Activated CD4-positive, CD25-positive, alpha-beta regulatory T cell treated with anti-CD3 and anti-CD28 coated beads, Interleukin-2, amount 50 U/mL, for 24 hours (primary cell): ENCODE results near the gene IL1B.
"Not testable (repeated sequence)": the region's sequence is repeated elsewhere in the genome, so short reads cannot be mapped to it uniquely, and the experiment has no call there.

Experiments
- ATAC-seq, 2 donors: fragments of 150-1000 bp; cut with Tn5 transposase; one replicate each; pipeline ENCODE4 v1.10.0; 2021; ENCODE audit warnings: mild to moderate bottlenecking in 1 of 2, moderate library complexity in 1 of 2

The IL1B gene

GRCh38 chr2:112849956-112850355 lies 13.4 kb upstream of the IL1B start:
- ATAC-seq: no peak

- no peak for ATAC-seq
Measured at GRCh38 chr2:112848833-112849232, 12.3 kb upstream of the IL1B start.

DNA sequence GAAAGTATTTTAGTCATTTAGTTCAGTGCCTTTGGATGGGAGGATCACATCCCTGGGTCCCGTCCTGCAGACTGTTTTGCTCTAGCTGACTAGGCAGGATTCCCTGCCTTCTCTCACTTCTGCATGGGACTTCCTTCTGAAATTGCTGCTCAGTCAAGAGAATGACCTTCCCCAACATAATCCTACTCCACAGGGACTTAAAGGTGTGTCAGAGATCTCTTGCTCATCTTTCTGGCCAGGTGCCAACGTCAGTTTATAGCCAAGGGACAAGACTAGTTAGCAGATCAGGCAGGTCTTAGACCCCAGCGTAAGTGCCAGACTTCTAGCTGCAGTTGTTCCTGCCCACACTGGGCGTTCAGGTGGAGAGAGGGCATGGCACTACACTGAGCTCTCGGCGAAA lies 9.5 kb upstream of the IL1B start:
- no peak for ATAC-seq

DNA sequence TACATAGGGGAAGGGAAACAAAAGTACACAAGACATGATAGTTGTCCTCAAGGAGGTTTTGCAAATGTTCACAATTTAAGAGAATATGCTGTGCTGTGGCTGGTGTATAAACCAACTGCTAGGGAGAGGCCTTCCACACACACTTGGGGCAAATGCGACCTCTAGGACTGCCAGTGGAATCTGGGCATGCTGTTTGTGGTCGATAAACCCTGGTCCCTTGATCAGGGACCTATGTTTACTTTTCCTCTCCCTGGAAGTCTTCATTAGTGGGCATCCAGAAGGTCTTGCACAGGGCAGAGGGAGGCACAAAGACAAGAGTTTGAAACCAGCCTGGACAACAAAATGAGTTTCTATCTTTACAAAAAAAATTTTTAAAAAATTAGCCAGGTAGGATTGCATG lies 7.3 kb upstream of the IL1B start:
- no peak for ATAC-seq

GRCh38 chr2:112843288-112843687 lies 6.7 kb upstream of the IL1B start:
- ATAC-seq: no peak

- no peak for ATAC-seq
Measured at GRCh38 chr2:112841295-112842044, 4.9 kb upstream of the IL1B start.

DNA sequence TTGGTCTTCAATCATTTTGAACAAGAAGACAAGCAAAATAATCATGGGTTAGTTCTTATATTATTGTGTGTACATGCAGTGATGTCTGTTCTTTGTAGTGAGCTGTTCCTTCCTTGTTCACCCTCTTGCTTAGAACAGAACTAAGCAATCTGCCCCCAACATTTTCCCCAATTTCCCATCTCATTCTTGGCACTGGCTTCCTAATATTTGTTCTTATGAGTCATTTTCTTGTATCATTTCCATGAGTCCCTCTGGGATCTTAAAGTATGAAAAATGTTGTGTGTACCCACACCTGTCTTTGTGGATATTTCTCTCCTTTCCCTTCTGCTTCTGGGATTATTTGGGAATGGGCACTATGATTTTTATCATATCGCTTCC lies 3.5 kb upstream of the IL1B start:
- ATAC-seq: no peak

DNA sequence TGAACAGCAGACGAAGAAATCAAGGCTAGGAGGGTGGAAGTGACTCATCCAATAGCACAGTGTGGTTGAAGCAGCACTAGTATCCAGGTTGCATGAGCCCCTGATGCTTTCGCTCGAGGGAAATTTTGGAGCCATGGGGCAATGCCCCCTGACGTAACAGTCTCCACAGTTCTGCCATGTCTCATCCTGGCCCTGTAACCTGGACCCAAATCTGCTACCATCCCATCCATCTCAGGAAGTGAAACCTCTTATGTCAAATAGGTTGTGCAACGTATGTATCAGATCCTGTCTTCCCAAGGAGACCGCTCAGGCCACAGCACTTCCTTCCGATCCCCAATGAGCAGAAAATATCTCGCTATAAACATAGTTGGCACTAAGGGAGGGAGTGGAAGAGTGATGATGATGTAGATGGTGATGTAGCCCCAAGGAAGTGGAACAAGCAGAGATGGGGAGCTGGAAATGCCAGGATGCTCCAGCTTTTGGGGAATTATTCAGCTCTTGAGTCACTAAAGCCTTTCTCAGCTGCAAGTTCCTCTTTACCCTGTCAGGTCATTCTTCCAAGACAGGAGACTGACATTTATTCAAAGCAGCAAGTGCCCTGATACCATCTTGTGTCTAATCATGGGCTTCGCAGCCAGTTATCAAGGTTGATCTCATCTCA lies 3.0 kb upstream of the IL1B start:
- peak in 1 of 2 donors; percentile 30 for ATAC-seq

GRCh38 chr2:112836163-112836560 lies 417 bp downstream of the IL1B start:
- peak in 1 of 2 donors; percentile 13 for ATAC-seq

GRCh38 chr2:112835536-112836162 lies 930 bp downstream of the IL1B start:
- ATAC-seq: no peak

DNA sequence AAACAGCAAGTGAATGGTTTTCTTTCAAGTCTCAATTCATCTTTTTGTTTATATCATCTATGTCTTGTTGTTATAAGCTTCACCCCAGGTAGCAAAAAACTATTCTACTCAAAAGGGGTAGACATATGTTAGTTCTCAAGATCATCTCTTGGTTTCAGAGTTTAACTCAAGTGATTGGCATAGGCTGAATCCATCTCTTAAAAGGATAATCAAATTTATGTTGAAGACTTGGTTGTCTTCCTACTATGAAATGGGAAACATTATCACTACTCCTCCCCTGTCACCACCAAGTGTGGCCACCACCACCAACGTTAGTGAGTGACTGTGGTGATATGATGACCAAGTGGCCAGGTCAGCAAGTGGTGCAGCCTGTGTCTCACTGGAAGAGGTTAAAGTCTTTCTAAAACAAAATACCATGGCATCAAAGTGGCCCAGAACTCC lies 1.5 kb downstream of the IL1B start:
- no peak for ATAC-seq

- ATAC-seq: no peak
Measured at GRCh38 chr2:112834396-112835037, 2.1 kb downstream of the IL1B start.

DNA sequence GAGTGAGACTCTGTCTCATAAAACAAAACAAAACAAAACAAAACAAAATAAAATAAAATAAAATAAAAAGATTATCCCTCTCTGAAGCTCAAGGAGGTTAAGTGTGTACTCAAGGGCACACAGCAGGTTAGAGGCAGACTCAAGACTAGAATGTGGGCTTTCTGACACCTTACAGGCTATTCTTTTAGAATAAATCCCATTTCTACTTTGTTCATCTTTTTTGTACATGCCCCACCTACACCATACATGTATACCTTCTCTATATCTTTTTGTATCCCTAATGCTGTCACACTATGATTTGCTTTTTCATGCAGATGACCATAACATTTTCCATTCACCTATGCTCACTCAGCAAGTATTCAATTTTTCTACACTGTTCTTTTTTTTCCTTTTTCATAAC lies 2.6 kb downstream of the IL1B start:
- no peak for ATAC-seq

DNA sequence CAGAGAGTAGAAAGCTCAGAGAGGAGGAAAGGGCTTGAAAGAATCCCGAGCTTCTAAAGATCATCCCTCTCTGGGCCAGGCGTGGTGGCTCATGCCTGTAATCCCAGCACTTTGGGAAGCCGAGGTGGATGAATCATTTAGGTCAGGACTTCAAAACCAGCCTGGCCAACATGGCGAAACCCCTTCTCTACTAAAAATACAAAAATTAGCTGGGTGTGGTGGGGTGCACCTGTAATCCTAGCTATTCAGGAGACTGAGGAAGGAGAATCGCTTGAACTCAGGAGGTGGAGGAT lies 3.0 kb downstream of the IL1B start:
- not testable (repeated sequence) for ATAC-seq

DNA sequence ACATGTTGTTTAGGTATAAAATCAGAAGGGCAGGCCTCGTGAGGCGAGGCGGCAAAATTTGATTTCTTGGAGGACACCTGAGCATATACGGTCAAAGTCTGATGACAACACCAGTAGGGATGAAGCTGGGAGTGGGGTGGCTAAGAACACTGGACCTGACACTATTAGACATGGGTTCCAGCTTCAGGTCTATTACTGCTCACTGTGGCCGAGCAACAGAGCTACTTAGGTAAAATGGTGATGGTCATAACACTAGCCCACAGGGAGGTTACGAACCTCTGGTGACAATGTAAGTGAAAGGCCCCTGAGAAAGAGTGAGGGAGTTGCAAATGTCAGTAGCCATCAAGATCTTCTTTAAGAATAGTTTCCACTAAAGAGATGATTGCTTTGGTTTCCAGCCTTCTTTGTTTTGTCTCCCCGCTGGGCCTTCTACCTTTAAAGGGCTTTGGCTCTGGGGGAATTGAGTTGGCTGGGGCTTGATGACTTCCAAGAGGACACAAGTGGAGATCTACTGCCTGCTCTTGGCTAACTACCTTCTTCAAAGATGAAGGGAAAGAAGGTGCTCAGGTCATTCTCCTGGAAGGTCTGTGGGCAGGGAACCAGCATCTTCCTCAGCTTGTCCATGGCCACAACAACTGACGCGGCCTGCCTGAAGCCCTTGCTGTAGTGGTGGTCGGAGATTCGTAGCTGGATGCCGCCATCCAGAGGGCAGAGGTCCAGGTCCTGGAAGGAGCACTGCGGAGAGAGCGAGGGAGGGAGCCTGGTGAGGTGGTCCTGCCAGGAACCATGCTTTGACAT lies 3.5 kb downstream of the IL1B start:
- ATAC-seq: no peak

DNA sequence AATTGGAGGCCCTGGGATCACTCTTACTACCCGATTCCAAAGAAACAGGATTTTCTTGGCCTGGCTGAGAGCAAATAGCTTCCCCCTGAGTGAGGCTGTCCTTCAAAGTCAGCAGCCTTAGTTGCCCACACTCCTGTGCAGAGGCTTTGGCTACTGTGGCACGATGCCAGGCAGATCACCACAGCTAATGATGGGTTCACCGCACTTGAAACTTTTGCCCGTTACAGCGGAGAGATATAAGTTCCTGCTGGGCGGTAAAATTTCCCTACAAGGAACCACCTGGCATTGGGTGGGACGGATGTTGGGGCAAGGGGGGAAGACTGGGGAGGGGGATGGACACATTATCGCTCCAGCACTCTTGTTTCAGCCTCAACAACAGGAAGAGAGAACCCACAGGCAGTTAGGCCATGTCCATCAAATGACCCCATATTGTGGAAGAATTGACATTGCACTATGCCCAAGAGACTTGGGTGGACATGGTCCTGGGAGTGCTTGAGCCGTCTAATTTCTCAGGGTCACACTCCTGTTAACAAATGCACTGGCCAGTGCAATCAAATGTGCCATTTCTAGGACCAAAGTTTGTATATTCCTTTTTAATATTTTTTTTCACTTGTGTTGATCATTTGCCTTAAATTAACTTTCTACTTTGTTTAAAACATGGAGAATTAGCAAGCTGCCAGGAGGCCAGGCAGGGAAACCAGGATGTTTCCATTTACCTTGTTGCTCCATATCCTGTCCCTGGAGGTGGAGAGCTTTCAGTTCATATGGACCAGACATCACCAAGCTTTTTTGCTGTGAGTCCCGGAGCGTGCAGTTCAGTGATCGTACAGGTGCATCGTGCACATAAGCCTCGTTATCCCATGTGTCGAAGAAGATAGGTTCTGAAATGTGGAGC lies 4.4 kb downstream of the IL1B start:
- no peak for ATAC-seq

DNA sequence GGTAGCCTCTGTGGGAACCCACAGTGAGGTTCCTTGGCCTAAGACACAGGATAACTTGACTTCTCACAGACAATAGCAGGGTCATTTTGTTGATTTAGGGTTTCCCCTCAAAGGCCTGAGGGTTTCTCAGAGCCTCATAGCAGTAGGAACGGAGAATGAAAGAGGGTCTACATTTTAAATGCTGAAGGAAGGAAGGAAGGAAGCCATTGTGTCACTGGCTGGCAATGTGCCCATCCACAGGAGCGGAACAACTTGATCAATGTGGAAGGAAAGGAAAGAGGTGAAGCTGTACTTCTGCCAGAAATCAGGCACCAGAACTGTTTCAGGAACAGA lies 5.1 kb downstream of the IL1B start:
- no peak for ATAC-seq

DNA sequence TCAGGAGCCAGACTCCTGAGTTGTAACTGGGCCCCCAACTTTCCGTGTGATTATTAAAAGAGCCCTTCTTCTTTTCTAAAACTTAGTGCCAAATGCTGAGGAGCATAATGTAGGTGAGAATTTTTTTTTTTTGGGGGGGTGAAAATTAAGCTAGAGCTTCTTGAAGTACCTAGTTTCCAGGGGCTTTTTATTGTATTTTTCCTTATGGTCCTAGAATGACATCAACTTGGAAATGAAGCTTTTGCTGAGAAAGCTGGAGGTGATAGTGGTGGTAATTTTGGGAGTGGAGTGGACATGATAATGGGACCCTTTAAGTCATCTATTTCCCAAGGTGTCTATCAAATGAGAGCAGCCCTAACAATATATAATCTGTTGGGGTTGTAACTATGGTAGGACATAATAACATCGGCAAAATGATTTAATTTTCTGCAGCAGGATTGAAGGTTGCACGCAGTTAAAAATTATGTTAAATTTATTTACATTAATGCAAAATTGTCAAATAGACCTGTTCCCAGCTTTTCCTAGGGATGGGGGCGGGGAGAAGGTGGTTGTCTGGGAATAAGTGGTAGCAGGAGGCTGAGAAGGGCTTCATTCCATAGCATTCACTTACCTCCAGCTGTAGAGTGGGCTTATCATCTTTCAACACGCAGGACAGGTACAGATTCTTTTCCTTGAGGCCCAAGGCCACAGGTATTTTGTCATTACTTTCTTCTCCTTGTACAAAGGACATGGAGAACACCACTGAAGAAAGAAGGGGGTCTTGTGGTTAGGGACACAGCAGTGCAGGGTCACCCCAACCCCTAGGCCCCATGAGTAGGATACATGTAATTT lies 5.7 kb downstream of the IL1B start:
- no peak for ATAC-seq

- no peak for ATAC-seq
Measured at GRCh38 chr2:112829961-112830681, 6.5 kb downstream of the IL1B start.
